Measurements from ENCODE around the gene EFNA1. TPM values are rescaled to one million over a fixed set of nuclear protein-coding genes. Genes with fewer than 3 reads are reported as not detected.

The EFNA1 gene
- total RNA-seq, 1 donor from 2014 or later = 66.7 TPM

GRCh38 chr1:155080312-155081228 lies 47.1 kb upstream of the EFNA1 start:
- DNase-seq (ENCODE audit: low spot score in 2 of 2) = no peak
- Histone ChIP-seq H3K9me3 (no peaks in the 10 kb centered on the region), H3K27me3 (peaks cover 42% of the 10 kb centered on the region), H3K27ac (no peak overlapping the region), H3K36me3 (no peaks in the 10 kb centered on the region), H3K4me1 (peaks cover 33 to 46% of the 10 kb centered on the region in 2 donors), H3K4me3 (peak overlapping the region; percentile 42 to 66)
- no peak for TF ChIP-seq CTCF (IDR thresholded peaks at IDR 0.05)
- intact Hi-C loops (cut with DNase I) = no loop called here

DNA sequence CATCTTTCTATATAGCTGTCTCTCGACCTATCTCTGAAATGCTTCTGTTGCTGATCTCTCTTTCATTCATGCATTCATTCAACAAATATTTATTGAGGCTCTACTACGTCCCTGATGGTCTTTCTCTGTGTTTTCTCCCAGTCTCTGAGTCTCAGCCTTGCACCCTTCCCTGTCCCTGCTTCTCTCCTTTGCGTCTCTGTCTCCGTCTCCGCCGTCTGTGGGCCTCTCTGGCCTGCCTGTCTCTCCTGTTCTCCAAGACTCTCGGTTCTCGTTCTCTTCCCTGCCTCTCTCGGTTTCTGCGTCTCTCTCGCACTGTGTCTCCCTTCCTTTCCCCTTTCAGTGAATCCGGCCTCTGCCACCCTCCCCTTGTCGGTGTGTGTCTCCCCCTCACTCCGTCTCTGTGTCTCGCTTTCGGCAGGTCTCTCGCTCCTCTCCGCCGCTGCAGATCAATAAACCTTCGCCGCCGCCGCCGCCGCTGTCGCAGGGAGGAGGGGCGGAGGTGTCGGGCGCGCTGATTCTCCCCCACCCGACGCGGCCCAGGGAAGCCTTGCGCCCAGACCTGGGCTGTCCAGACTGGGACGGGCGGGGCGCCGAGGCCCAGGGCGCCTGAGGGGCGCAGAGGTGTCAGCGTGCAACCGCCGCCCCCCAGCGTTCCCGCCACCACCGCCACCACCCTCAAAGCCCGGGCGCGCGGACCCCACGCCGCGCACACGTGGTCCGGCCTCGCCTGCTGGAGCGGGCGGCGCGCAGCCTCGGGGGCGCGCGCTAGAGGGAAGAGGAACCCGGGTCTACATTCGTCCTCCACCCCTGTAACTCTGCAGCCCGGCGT lies 46.0 kb upstream of the EFNA1 start:
- Histone ChIP-seq H3K9me3 (no peaks in the 10 kb centered on the region), H3K36me3 (no peaks in the 10 kb centered on the region), H3K4me1 (peaks cover 36 to 48% of the 10 kb centered on the region in 2 donors), H3K4me3 (peak overlapping the region; percentile 38 to 42), H3K27me3 (peaks cover 42% of the 10 kb centered on the region), H3K27ac (no peak overlapping the region)
- intact Hi-C loops (cut with DNase I) = no loop called here
- no peak for DNase-seq (ENCODE audit: low spot score in 2 of 2)
- TF ChIP-seq CTCF (IDR thresholded peaks at IDR 0.05) = no peak

GRCh38 chr1:155082301-155083051 lies 45.2 kb upstream of the EFNA1 start:
- H3K27me3 ChIP-seq = peaks cover 42% of the 10 kb centered on the region

DNA sequence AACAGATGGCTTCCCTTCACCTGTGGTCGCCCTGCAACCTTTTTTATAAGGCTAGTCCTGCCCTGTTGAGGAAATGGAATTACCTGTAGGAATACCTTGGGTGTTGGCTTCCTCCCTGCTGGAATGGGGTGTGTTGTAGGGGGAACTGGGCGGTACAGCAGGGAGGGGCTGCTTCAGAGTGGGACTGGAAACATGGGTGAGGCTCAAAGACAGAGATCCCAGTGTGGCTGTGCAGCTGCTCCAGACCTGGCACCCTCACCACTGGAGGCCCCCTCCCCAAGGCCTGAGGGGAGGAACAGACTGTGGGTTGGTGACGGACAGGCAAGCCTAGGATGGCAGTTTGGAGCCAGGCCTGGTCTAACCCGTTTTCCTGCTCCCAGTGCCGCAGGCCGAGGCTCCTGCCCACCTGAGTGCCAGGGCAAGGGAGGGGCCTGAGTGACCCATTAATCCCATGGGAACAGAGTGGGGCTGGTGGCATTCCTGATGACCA lies 44.6 kb upstream of the EFNA1 start:
- DNase-seq (ENCODE audit: low spot score in 2 of 2) = no peak
- no peak for TF ChIP-seq CTCF (IDR thresholded peaks at IDR 0.05)
- intact Hi-C loops (cut with DNase I) = no loop called here
- H3K4me1 ChIP-seq = peaks cover 36 to 48% of the 10 kb centered on the region in 2 donors
- no peak overlapping the region for H3K27ac ChIP-seq
- H3K4me3 ChIP-seq = no peak overlapping the region
- peaks cover 42% of the 10 kb centered on the region for H3K27me3 ChIP-seq
- H3K9me3 ChIP-seq = no peaks in the 10 kb centered on the region
- H3K36me3 ChIP-seq = no peaks in the 10 kb centered on the region

More at GRCh38 chr1:155082301-155083051, 45.2 kb upstream of the EFNA1 start:
- Histone ChIP-seq H3K27ac (no peak overlapping the region), H3K9me3 (no peaks in the 10 kb centered on the region), H3K36me3 (no peaks in the 10 kb centered on the region), H3K4me3 (peak overlapping the region; percentile 34 to 38), H3K4me1 (peaks cover 36 to 48% of the 10 kb centered on the region in 2 donors)
- no peak for DNase-seq (ENCODE audit: low spot score in 2 of 2)
- intact Hi-C loops (cut with DNase I) = no loop called here
- no peak for TF ChIP-seq CTCF (IDR thresholded peaks at IDR 0.05)
